Astrocyte of the spinal cord (primary cell): ENCODE measurements around the gene SFPQ.
"Not testable (repeated sequence)": the region's sequence is repeated elsewhere in the genome, so short reads cannot be mapped to it uniquely, and the experiment has no call there.

ENCODE experiments used
- DNase-seq: peaks from one replicate; pipeline ENCODE4 v3.0.0; 2011; ENCODE audit warnings: low read depth, low spot score
- H3K4me3 ChIP-seq: 2 replicates; pipeline ENCODE4 v1.5.1; 2011; ENCODE audit warnings: low read depth, mild to moderate bottlenecking, low read length, moderate library complexity
- CTCF ChIP-seq: IDR thresholded peaks from 2 replicates; pipeline ENCODE4 v1.5.1; 2012; ENCODE audit warnings: low read depth, mild to moderate bottlenecking, low read length, inconsistent platforms
- in situ Hi-C: cut with HindIII; loops from 2 replicates; pipeline ENCODE4 v1.10.0; 2017; ENCODE audit warnings: low sequenced_read_pairs

Gene SFPQ

GRCh38 chr1:35143737-35144508 lies 49.0 kb downstream of the SFPQ start:
- no peak overlapping the region for H3K4me3 ChIP-seq
- in situ Hi-C loops, result no loop called here
- no peak for DNase-seq
- TF ChIP-seq CTCF, result no peak

GRCh38 chr1:35142728-35143127 lies 50.2 kb downstream of the SFPQ start:
- DNase-seq, in situ Hi-C loops, H3K4me3 ChIP-seq: not testable (repeated sequence)

- H3K4me3 ChIP-seq, DNase-seq, in situ Hi-C loops: not testable (repeated sequence)
Observed at GRCh38 chr1:35142294-35142693, 50.7 kb downstream of the SFPQ start.

GRCh38 chr1:35137590-35137989 lies 55.4 kb downstream of the SFPQ start:
- DNase-seq, H3K4me3 ChIP-seq, in situ Hi-C loops: not testable (repeated sequence)

- in situ Hi-C loops, result no loop called here
- no peak for DNase-seq
- TF ChIP-seq CTCF, result no peak
Observed at GRCh38 chr1:35136780-35137179, 56.2 kb downstream of the SFPQ start.

More at GRCh38 chr1:35136780-35137179, 56.2 kb downstream of the SFPQ start:
- no peak overlapping the region for H3K4me3 ChIP-seq
